Adrenal gland (tissue), 5 donors: ENCODE data around the gene AGBL1.

ENCODE experiments used
- CTCF ChIP-seq, 6 experiments: fragments of 450-650 bp in 4 of 6; fragments of 200-600 bp in 2 of 6; sonication (generic) in 1 of 6; IDR thresholded peaks; 1 replicate in 5 of 6; 2 replicates in 1 of 6; pipeline versions ENCODE4 v1.5.1 to v1.8.0; 2016 to 2021; ENCODE audit warnings: antibody characterized with exemption in 6 of 6, mild to moderate bottlenecking in 2 of 6, moderate library complexity in 1 of 6
- POLR2A ChIP-seq, 2 donors: fragments of 450-650 bp; IDR thresholded peaks; one replicate each; pipeline ENCODE4 v1.6.1; 2017; ENCODE audit warnings: antibody characterized with exemption in 2 of 2, mild to moderate bottlenecking in 2 of 2, moderate library complexity in 1 of 2
- donor health status: DM: no; HTN: no; CAD: no.

GRCh38 chr15:86073281-86073680 is 6.4 kb upstream of the AGBL1 start:
- TF ChIP-seq CTCF (IDR thresholded peaks at IDR 0.05) (no peak), POLR2A (IDR thresholded peaks at IDR 0.05) (no peak)
